ENCODE data around the gene ALPG. TPM values are rescaled to one million over a fixed set of nuclear protein-coding genes. Genes with fewer than 3 reads are reported as not detected.

ALPG gene
- total RNA-seq, 4 donors from 2014 or later = not detected

DNA sequence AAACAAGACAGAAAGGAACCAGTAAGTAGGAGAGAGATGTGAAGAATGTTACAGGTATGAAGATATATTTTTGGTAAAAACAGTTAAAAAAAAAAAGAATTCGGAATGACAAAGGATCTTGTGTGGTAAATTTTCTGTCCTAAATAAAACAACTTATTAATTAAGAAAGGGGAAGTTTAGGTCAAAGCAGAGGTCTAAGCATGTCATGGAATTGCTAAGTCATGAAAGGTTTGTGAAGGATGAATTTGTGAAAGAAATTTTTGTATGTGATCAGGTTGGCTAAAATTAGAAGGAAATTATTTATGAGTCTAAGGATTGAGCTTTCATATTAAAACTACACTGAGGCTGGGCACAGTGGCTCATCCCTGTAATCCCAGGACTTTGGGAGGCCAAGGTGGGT is 11.1 kb upstream of the ALPG start:
- TF ChIP-seq, protein P1, sequence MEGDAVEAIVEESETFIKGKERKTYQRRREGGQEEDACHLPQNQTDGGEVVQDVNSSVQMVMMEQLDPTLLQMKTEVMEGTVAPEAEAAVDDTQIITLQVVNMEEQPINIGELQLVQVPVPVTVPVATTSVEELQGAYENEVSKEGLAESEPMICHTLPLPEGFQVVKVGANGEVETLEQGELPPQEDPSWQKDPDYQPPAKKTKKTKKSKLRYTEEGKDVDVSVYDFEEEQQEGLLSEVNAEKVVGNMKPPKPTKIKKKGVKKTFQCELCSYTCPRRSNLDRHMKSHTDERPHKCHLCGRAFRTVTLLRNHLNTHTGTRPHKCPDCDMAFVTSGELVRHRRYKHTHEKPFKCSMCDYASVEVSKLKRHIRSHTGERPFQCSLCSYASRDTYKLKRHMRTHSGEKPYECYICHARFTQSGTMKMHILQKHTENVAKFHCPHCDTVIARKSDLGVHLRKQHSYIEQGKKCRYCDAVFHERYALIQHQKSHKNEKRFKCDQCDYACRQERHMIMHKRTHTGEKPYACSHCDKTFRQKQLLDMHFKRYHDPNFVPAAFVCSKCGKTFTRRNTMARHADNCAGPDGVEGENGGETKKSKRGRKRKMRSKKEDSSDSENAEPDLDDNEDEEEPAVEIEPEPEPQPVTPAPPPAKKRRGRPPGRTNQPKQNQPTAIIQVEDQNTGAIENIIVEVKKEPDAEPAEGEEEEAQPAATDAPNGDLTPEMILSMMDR (IDR thresholded peaks at IDR 0.05) = no peak
- TF ChIP-seq POLR2A (IDR thresholded peaks at IDR 0.05) = no peak
- Histone ChIP-seq H3K27me3 (peaks cover 0 to 84% (median 0%) of the 10 kb centered on the region in 4 donors), H3K4me3 (no peak overlapping the region), H3K4me1 (no peaks in the 10 kb centered on the region), H3K9me3 (no peaks in the 10 kb centered on the region), H3K27ac (no peak overlapping the region), H3K36me3 (no peaks in the 10 kb centered on the region)
- WGBS, 2 donors = 61 to 74% methylated on average over 1 of the region's 1 CpG
- intact Hi-C loops (cut with DNase I) = no loop called here
- DNase-seq = no peak

DNA sequence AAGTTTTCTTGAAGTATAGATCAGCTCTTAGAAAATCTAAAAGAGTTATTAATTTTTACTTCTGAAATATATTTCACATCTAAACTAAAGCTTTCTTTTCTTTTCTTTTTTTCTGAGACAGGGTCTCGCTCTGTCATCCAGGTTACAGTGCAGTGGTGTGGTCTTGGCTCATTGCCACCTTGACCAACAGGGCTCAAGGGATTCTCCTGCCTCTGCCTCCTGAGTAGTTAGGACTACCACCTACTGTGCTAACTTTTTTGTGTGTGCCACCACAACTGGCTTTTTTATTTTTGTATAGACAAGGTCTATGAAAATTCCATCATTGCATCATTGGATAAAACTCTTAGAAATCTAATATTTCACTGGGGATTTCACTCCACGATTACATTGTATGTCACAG is 10.0 kb upstream of the ALPG start:
- H3K4me1 ChIP-seq = no peaks in the 10 kb centered on the region
- DNase-seq = no peak
- no peak overlapping the region for H3K4me3 ChIP-seq
- H3K27ac ChIP-seq = no peak overlapping the region
- no peaks in the 10 kb centered on the region for H3K36me3 ChIP-seq
- 65 to 72% methylated on average over 2 of the region's 2 CpGs for WGBS, 2 donors
- TF ChIP-seq, protein P1 (IDR thresholded peaks at IDR 0.05) = no peak
- no peak for TF ChIP-seq POLR2A (IDR thresholded peaks at IDR 0.05)
- intact Hi-C loops (cut with DNase I) = no loop called here
- H3K27me3 ChIP-seq = peaks cover 0 to 73% (median 0%) of the 10 kb centered on the region in 4 donors
- no peaks in the 10 kb centered on the region for H3K9me3 ChIP-seq

DNA sequence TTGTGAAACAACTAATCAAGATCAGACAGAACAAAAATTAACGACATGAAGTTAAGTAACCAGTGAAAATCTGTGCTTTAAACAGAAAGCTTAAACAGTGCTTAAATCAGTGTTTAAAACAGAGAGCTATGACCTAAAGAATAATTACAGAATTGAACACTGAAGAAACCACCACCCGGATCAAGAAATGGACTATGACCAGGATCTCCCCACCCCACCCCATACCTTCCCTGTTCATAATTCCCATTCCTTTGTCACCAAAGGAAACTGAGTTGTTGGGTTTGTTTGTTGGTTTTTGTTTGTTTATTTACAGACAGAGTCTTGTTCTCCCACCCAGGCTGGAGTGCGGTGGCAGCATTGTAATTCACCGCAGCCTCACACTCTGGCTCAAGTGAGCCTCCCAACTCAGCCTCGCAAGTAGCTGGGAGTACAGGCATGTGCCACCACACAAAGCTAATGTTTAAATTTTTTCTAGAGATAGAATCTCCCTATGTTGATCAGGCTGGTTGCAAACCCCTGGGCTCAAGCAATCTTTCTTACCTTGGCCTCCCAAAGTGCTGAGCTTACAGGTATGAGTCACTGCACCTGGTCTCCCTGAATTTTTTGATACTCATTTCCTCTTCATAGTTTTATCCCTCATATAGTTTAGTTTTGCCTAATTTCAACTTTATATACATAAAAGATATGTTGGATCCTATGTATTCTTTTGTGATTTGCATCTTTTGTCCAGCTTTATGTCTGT is 8.2 kb upstream of the ALPG start:
- 86 to 87% methylated on average over 5 of the region's 5 CpGs for WGBS, 2 donors
- Histone ChIP-seq H3K4me1 (no peaks in the 10 kb centered on the region), H3K36me3 (no peaks in the 10 kb centered on the region), H3K9me3 (no peaks in the 10 kb centered on the region), H3K27me3 (peaks cover 0 to 57% (median 0%) of the 10 kb centered on the region in 4 donors), H3K4me3 (no peak overlapping the region), H3K27ac (no peak overlapping the region)
- DNase-seq = no peak
- intact Hi-C loops (cut with DNase I) = no loop called here
- TF ChIP-seq, protein P1 (IDR thresholded peaks at IDR 0.05) = no peak
- TF ChIP-seq POLR2A (IDR thresholded peaks at IDR 0.05) = no peak

DNA sequence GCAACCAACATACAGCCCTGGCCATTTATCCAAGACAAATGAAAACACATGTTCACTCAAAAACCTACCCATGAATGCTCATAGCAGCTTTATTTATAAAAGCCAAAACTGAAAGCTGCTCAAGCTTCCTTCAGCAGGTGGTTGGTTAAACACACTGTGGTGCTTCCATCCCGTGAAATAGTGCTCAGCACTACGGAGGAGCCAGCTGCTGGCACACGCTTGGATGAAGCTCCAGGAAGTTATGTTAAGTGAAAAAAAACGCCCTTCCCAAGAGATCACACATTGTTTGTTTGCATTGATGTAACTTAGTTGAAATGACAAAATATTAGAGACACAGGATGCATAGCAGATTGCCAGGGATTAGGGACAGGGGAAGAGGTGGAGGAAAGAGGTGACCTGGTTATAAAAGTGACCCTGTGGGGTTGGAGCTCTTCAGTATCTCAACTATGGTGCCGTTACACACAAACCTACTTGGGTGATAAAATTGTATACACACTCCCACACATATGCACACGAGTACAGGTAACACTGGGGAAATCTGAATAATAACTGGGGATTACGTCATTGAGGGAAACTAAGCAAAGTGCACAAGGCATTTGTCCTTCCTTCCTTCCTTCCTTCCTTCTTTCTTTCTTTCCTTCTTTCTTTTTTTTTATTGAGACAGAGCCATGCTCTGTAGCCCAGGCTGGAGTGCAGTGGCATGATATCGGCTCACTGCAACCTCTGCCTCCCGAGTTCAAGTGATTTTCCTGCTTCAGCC is 6.2 kb upstream of the ALPG start:
- TF ChIP-seq POLR2A (IDR thresholded peaks at IDR 0.05) = no peak
- TF ChIP-seq, protein P1 (IDR thresholded peaks at IDR 0.05) = no peak
- H3K9me3 ChIP-seq = no peaks in the 10 kb centered on the region
- WGBS, 2 donors = 38 to 52% methylated on average over 9 of the region's 9 CpGs
- no peak for DNase-seq
- intact Hi-C loops (cut with DNase I) = no loop called here
- no peak overlapping the region for H3K4me3 ChIP-seq
- H3K36me3 ChIP-seq = no peaks in the 10 kb centered on the region
- H3K27me3 ChIP-seq = peaks cover 0 to 42% (median 0%) of the 10 kb centered on the region in 4 donors
- no peak overlapping the region for H3K27ac ChIP-seq
- no peaks in the 10 kb centered on the region for H3K4me1 ChIP-seq

DNA sequence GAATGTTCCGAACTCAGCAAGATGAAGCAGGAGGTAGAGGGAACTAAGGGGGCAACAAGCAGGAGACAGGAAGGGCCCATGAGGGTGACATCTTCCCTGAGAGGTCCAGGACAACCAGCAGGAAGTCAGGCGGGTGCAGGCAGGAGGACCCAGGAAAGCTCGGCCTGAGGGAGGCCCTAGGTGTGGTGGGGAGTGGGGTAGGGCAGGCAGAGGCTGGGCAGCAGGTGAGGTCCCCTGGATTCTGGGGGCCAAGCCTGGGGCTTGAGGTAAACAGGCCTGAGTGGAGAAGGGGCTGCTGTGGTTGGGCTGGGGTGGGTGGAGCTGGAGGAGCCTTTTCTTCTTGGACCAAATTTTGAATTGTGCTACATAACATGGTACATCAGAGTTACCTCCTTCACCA is 4.1 kb upstream of the ALPG start:
- Histone ChIP-seq H3K36me3 (no peaks in the 10 kb centered on the region), H3K4me1 (no peaks in the 10 kb centered on the region), H3K9me3 (no peaks in the 10 kb centered on the region), H3K27ac (no peak overlapping the region), H3K27me3 (peaks cover 0 to 23% (median 0%) of the 10 kb centered on the region in 4 donors), H3K4me3 (no peak overlapping the region)
- DNase-seq = no peak
- no peak for TF ChIP-seq POLR2A (IDR thresholded peaks at IDR 0.05)
- TF ChIP-seq, protein P1 (IDR thresholded peaks at IDR 0.05) = no peak
- intact Hi-C loops (cut with DNase I) = no loop called here
- 85 to 91% methylated on average over 3 of the region's 3 CpGs for WGBS, 2 donors
